Inferior parietal cortex (tissue), 1 donor: ENCODE results near the gene YPEL1.
"Not testable (repeated sequence)": the region's sequence is repeated elsewhere in the genome, so short reads cannot be mapped to it uniquely, and the experiment has no call there.

ENCODE experiments used
- DNase-seq: peaks from one replicate; pipeline ENCODE4 v3.0.0-alpha.2; 2016; ENCODE audit errors: extremely low spot score

Gene YPEL1

DNA sequence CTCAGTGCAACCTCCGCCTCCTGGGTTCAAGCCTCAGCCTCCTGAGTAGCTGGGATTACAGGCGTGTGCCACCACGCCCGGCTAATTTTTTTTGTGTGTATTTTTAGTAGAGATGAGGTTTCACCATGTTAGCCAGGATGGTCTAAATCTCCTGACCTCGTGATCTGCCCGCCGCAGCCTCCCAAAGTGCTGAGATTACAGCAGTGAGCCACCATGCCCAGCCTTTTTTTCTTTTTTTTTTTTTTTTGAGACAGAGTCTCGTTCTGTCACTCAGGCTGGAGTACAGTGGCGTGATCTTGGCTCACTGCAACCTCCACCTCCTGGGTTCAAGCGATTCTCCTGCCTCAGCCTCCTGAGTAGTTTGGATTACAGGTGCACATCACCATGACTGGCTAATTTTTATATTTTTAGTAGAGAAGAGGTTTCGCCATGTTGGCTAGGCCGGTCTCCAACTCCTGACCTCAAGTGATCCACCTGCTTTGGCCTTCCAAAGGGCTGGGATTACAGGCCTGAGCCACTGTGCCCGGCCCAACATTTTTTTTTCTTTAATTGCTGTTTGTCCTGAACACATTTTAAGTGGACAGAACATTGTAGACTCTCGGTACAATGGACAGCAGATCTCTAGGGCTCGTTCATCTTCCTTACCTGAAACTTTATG lies 14.3 kb downstream of the YPEL1 start:
- not testable (repeated sequence) for DNase-seq

GRCh38 chr22:21720191-21720859 lies 15.3 kb downstream of the YPEL1 start:
- DNase-seq: not testable (repeated sequence)

DNA sequence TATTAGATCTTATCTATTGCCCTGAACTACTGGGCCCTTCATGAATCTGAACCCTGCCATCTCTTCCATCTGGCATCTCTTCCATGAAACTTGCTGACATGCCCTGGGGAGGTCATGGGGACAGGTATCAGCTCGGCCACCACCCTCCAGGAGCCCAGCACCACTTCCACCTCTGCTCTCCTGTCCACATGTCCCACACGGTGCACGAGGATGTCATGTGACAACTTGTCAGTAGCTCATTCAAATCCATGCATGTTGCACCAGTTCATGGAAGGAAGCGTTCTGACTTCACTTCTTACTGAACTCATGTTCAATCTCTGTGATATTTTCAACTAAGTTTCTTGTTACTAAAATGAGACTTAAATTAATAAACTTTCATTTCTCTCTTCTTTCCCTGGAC lies 16.6 kb downstream of the YPEL1 start:
- no peak for DNase-seq

DNA sequence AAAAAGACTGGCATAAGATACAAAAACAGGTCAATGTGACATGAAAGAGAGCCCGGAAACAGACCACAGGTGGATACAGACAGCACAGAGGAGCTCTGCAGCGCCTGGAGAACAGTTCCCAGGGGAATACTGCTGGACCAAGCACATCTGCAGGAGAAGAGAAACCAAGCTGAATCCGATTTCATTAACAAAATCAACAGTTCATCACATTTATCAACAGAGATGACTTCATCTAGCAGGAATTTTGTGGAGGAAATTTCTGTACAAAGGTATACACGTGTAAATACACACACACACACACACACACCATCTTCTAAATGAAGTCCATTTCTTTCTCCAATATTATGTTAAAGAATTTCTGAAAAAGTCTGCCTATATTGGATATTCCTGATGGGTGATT lies 17.1 kb downstream of the YPEL1 start:
- no peak for DNase-seq

DNA sequence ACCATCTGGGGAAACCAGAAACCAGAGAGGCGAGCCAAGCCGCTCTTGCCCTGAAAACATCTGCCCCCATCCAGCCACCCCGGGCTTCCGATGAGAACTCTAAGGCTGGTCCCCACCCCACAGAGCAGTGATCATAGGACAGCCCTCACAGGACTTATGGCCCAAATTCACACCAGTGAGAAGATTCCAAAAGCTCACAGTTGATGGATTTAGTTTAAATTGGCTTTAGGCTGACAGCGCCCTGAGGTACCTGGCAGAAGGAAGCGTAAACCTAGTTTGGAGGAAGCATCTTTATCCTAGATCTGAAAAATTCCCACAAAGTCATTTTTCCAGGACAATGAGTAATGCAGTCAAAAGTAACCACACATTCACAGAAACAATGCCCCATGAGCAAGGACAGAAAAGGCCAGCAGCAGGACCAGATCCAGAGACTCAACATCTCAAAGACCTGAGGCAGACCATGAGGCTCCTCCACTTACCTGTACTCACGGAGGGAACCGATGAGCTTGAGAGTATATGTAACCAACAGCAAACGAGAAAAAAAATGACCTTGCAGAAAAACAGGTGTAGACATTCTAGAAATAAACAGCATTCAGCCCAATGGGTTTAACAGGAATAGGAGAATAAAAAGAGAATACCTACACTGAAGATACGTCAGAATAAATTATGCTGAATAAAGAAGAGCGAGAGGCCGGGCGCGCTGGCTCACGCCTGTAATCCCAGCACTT lies 19.0 kb downstream of the YPEL1 start:
- DNase-seq: not testable (repeated sequence)

DNA sequence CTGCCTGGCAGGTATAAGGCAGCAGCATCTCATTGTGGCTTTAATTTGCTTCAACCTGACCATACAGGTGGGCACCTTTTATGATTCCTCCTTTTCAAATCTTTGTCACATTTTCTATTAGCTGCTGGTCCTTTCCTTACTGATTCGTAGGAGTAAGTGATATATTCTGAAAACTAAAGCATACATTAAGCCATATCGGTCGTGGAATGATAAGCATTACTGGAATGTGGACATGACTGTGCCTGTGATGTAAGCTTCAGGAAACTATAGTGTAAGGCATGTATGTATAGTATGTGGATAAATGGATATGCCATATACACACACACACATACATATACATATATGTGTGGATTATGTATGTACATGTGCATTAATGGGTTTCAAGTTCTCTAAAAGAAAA lies 20.8 kb downstream of the YPEL1 start:
- no peak for DNase-seq

- DNase-seq: no peak
Measured at GRCh38 chr22:21714059-21714770, 21.4 kb downstream of the YPEL1 start.

DNA sequence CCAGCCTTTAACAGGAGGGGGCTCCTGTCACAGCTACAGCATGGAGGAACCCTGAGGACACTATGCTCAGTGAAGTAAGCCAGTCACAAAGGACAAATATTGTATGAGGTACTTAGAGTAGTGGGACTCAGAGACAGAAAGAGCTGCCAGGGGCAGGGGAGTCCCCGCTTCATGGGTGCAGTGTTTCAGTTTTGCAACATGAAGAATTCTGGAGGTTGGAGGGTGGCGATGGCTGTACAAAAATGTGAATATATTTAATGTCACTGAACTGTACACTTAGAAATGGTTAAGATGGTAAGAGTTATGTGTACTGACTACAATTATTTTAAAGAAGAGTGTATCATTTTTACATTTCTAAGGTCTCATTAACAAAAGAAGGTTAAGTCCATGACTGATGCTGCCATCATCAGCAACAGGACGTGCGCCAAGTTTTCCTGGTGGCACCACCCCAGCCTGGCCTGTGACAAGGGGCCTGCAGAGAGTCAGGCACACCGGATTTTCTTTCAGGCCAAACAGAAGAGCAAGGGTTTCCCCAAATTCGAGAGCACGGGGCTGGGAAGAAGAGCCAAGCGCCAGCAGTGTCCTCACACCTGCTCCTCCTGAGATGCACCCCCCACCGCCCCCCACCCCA lies 22.1 kb downstream of the YPEL1 start:
- DNase-seq: no peak

- peak; percentile 96 for DNase-seq
Measured at GRCh38 chr22:21712751-21713427, 22.7 kb downstream of the YPEL1 start.

DNA sequence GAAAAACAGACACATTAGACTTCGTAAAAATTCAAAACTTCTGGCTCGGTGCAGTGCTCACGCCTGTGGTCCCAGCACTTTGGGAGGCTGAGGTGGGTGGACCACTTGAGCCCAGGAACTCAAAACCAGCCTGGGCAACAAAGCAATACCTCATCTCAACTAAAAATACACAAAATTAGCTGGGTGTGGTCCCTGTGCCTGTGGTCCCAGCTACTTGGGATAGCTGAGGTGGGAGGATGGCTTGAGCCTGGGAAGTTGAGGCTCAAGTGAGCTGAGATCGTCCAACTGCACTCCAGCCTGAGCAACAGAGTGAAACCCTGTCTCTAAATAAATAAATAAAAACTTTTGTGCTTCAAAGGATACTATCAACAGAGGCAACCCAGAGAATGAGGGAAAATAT lies 23.7 kb downstream of the YPEL1 start:
- DNase-seq: no peak

GRCh38 chr22:21710156-21710555 lies 25.4 kb downstream of the YPEL1 start:
- no peak for DNase-seq

DNA sequence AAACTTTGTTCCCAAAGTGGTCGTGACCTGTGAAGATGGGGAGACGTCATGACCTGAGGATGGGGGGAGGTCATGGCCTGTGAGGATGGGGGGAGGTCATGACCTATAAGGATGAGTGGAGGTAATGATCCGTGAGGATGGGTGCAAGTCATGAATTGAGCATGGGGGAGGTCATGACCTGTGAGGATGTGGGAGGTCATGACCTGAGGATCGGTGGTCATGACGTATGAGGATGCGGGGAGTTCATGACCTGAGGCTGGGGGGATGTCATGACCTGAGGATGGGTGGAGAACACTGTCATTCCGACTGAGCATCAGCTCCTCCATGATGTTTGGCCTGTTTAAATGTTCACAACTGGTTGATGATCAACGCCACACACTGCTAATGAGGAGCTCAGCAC lies 25.9 kb downstream of the YPEL1 start:
- no peak for DNase-seq

GRCh38 chr22:21708960-21709359 lies 26.6 kb downstream of the YPEL1 start:
- no peak for DNase-seq

GRCh38 chr22:21707677-21708076 lies 27.9 kb downstream of the YPEL1 start:
- no peak for DNase-seq

DNA sequence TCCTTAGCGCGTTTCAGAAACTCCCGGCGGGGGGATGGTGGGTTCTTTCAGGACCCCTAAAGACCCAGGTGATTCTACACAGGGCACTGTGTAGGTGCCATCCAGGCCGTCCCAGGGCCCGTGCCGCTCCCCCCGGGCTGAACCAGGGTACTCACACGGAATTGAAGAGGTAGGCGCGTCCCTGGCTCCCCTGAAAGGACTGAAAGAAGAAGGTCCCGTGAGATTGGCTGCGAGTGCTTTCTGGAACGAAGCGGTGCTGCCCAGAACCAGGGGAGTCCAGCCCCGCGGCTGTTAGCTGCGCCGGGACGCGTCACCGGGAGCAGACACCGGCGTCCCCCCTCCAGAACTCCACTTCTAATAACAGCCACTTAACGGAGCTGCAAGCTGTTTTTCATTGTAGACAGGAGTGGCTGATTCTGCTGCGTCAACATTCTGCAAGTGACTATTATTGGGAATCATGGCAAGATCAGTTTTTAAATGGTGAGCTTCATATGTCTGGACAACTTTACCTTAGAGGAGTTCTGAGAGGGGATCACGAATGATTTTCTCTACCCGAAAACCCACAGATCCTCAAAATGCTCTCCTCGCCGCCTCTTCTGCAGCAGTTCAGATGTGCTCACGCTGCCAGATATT lies 31.8 kb downstream of the YPEL1 start:
- no peak for DNase-seq

GRCh38 chr22:21702700-21703683 lies 32.6 kb downstream of the YPEL1 start:
- no peak for DNase-seq

DNA sequence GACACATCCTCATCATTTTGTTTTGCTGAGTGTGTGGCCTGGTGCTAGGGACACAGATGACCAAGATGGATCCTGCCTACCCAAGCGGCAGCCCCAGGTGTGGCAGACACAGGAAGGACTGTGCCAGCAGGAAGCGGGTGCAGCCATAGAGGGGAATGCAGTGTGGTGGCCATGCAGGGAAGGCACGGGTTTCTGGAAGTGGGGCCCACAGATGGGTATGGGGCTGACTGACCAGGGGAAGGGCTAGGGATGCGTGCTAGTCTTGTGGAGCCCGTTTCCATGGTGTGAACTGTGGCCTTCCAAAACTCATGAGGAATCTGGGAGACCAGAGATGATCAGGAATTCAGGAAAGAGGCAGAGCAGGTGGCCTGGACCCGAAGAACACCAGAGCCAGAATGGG lies 33.5 kb downstream of the YPEL1 start:
- DNase-seq: no peak

DNA sequence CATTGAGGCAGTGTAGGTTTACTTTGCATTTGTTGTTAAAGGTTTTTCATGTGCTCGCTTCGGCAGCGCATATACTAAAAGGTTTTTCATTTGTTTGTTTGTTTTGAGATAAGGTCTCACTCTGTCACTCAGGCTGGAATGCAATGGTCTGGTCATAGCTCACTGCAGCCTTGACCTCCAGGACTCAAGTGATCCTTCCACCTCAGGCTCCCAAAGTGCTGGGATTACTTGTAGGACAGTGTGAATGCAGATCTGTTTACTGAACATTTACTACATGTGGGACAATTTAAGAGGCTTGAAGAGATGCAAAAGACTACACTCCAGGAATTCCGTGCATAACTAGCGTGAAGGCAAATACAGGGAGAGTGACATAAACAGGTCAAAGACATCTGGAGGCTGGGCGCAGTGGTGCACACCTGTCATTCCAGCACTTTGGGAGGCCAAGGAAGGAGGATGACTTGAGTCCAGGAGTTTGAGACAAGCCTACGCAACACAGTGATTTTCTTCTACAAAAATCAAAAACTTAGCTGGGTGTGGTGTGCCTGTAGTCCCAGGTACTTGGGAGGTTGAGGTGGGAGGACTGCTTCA lies 34.1 kb downstream of the YPEL1 start:
- DNase-seq: no peak

- no peak for DNase-seq
Measured at GRCh38 chr22:21700822-21701221, 34.8 kb downstream of the YPEL1 start.
